ENCODE measurements around the gene TMEM181. TPM values are rescaled to one million over a fixed set of nuclear protein-coding genes. Genes with fewer than 3 reads are reported as not detected.

Gene TMEM181
- polyA plus RNA-seq, 1 experiment: 20.6 TPM

DNA sequence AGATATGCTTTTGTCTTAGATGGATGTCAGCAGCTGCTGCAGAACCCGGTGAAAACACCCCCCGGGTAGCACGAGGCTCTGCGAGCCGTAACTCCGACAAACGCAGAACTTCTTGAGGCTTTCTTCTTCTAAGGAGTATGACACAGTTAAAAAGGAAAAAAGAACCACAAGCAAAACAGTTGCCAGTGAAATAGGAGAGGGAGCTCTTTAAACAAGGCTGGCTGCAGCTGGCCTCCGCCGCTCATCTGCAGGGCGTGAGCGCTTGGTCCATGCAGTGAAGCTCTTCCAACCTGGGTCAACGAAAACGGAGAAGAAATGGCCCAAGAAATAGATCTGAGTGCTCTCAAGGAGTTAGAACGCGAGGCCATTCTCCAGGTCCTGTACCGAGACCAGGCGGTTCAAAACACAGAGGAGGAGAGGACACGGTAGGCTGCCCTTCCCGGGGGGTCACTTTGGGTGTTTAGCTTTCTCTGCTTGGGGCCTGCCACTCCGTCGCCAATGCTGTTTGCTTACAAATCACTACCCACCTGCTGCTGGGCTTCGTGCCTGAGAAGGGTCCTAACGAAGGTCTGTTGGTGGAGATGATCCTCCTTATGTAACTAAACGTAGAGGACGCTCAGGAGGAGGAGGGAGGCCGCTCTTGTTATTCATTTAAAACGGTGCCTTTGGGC lies 103.2 kb downstream of the TMEM181 start:
- no peaks in the 10 kb centered on the region for H3K36me3 ChIP-seq (ENCODE audit: control insufficient read depth, insufficient read depth, low read length)
- TF ChIP-seq, protein P1, sequence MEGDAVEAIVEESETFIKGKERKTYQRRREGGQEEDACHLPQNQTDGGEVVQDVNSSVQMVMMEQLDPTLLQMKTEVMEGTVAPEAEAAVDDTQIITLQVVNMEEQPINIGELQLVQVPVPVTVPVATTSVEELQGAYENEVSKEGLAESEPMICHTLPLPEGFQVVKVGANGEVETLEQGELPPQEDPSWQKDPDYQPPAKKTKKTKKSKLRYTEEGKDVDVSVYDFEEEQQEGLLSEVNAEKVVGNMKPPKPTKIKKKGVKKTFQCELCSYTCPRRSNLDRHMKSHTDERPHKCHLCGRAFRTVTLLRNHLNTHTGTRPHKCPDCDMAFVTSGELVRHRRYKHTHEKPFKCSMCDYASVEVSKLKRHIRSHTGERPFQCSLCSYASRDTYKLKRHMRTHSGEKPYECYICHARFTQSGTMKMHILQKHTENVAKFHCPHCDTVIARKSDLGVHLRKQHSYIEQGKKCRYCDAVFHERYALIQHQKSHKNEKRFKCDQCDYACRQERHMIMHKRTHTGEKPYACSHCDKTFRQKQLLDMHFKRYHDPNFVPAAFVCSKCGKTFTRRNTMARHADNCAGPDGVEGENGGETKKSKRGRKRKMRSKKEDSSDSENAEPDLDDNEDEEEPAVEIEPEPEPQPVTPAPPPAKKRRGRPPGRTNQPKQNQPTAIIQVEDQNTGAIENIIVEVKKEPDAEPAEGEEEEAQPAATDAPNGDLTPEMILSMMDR (IDR thresholded peaks at IDR 0.05; ENCODE audit: insufficient read depth, low read depth, low read length): no peak
- ChIA-PET CTCF (interaction anchor here (0.6 to 2.6 kb wide), 4 partner anchors 8 to 34 kb away, joined by 3 to 7 read pairs (median 4); no protein-coding TSS in a partner anchor), POLR2A (no interaction called here)
- H3K27me3 ChIP-seq (ENCODE audit: control insufficient read depth, insufficient read depth, low read length): no peaks in the 10 kb centered on the region
- H3K4me3 ChIP-seq (ENCODE audit: low read depth, low read length): no peak overlapping the region
- no peak for DNase-seq (ENCODE audit: low read depth)

DNA sequence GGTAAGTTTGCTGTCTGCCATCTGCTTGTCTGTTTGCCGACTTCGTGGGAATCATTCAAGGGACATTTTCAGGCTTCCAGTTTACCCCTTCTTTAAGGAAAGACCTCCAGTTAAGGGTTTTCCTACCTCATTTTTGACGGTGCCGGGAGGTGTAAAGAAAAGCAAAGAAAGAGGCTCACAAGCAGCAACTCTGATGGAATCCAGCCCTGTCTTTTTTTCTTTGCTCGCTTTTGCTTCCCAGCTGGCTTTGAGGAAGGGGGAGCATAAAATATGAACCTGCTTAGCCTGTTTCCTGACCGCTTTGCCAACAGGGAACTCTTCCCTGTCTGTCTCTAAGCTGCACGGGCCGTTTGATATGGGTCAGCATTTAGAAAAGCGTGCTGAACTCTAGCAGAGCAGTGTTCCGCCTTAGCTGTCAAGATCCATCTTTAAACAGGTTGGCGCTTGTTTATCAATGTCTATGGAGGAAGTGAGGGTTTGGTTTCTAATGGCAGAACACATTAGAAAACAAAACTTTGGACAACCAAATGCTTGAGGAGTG lies 103.8 kb downstream of the TMEM181 start:
- Histone ChIP-seq H3K27me3 (ENCODE audit: control insufficient read depth, insufficient read depth, low read length) (no peaks in the 10 kb centered on the region), H3K36me3 (ENCODE audit: control insufficient read depth, insufficient read depth, low read length) (no peaks in the 10 kb centered on the region), H3K4me3 (ENCODE audit: low read depth, low read length) (no peak overlapping the region)
- POLR2A ChIA-PET: no interaction called here
- DNase-seq (ENCODE audit: low read depth): no peak
- TF ChIP-seq, protein P1 (IDR thresholded peaks at IDR 0.05; ENCODE audit: insufficient read depth, low read depth, low read length): no peak
- CTCF ChIA-PET: interaction anchor here (0.6 to 2.6 kb wide), 3 partner anchors 9 to 27 kb away, joined by 3 to 7 read pairs (median 3); no protein-coding TSS in a partner anchor

DNA sequence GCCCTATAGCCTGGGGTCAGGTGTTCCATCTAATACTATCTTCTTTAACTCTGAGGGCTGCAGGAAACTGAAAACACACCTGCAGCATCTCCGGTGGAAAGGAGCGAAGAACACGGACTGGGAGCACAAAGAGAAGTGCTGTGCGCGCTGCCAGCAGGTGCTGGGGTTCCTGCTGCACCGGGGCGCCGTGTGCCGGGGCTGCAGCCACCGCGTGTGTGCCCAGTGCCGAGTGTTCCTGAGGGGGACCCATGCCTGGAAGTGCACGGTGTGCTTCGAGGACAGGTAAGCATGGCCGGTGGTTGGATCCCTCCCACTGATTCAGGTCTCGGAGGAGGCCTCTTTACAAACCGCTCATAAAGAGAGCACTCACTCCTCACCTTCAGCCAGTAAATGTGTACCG lies 105.4 kb downstream of the TMEM181 start:
- H3K36me3 ChIP-seq (ENCODE audit: control insufficient read depth, insufficient read depth, low read length): no peaks in the 10 kb centered on the region
- H3K4me3 ChIP-seq (ENCODE audit: low read depth, low read length): no peak overlapping the region
- TF ChIP-seq, protein P1 (IDR thresholded peaks at IDR 0.05; ENCODE audit: insufficient read depth, low read depth, low read length): no peak
- POLR2A ChIA-PET: no interaction called here
- CTCF ChIA-PET: no interaction called here
- no peak for DNase-seq (ENCODE audit: low read depth)
- no peaks in the 10 kb centered on the region for H3K27me3 ChIP-seq (ENCODE audit: control insufficient read depth, insufficient read depth, low read length)

DNA sequence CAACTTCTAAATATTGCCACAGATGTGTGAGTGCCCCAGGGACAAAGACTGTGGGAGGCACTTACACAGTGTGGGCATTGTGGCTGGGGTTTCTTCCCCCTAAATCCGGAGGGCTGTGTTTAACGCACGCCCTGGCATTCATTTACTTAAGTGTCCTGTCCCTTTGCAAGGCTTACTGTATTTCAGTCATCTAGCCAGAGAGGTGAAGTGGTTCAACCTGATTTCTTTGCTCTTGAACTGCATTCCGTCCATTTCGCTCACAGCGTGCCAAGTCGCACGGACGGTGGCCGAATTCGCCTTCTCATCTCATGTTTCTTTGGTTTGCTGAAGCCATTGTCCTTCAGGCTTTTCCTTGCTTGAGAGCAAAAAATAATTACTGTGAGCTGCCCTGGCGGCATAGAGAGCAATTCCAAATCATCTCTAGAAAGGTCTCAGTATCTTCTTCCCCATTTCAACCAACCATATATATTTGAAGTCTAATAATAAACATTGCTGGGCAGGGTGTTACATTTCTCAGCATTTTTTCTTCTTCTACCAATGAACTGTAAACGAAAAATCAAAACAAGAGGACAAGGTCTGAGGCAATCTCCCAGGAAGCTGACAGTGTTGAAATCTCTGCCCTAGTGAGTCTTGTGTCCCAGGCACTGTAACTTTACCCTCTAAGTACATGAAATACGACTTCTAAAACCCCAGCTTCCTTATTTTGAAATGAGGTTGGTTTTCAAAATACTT lies 106.9 kb downstream of the TMEM181 start:
- Histone ChIP-seq H3K36me3 (ENCODE audit: control insufficient read depth, insufficient read depth, low read length) (no peaks in the 10 kb centered on the region), H3K4me3 (ENCODE audit: low read depth, low read length) (no peak overlapping the region), H3K27me3 (ENCODE audit: control insufficient read depth, insufficient read depth, low read length) (no peaks in the 10 kb centered on the region)
- POLR2A ChIA-PET: interaction anchor here (0.9 kb wide), 1 partner anchor 12 kb away, joined by 3 read pairs; no protein-coding TSS in a partner anchor
- TF ChIP-seq, protein P1 (IDR thresholded peaks at IDR 0.05; ENCODE audit: insufficient read depth, low read depth, low read length): no peak
- CTCF ChIA-PET: interaction anchor here (1.9 kb wide), 1 partner anchor 24 kb away, joined by 14 read pairs; no protein-coding TSS in a partner anchor
- no peak for DNase-seq (ENCODE audit: low read depth)

All from BJ (cell line).